ENCODE results near the gene ZFP30.

Gene ZFP30

GRCh38 chr19:37564624-37565369, 90.5 kb downstream of the ZFP30 start:
- DNase-seq (ENCODE audit: low spot score) (no peak), FAIRE-seq (no peak)

All from urothelium cell line (cell line).